Measurements from ENCODE around the gene AURKAIP1.
A peak's percentile ranks its signal among the peaks of the same experiment; 100 is the strongest.
"Not testable (repeated sequence)": the region's sequence is repeated elsewhere in the genome, so short reads cannot be mapped to it uniquely, and the experiment has no call there.

AURKAIP1 gene

DNA sequence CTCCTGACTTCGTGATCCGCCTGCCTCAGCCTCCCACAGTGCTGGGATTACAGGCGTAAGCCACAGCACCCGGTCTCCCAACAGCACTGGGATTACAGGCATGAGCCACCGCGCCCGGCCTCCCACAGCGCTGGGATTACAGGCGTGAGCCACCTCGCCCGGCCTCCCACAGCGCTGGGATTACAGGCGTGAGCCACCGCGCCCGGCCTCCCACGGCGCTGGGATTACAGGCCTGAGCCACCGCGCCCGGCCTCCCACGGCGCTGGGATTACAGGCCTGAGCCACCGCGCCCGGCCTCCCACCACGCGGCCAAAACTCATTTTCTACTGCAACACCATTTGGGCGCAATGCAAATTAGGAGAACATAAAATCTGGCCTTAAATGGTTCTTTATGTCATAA, 10.3 kb upstream of the AURKAIP1 start:
- H2BK5ac ChIP-seq (ENCODE audit: low read length); H4K5ac ChIP-seq (ENCODE audit: low read length); H3K23ac ChIP-seq (ENCODE audit: low read length); H3K79me1 ChIP-seq (ENCODE audit: low read length); H2AK5ac ChIP-seq (ENCODE audit: low read length); H3K9ac ChIP-seq (ENCODE audit: low read length); H3K4ac ChIP-seq (ENCODE audit: low read depth, low read length); H3K4me1 ChIP-seq (ENCODE audit: control insufficient read depth, low read depth, low read length); H3K79me2 ChIP-seq (ENCODE audit: control insufficient read depth, insufficient read depth, low read length); H2BK15ac ChIP-seq (replicated peaks; ENCODE audit: low read depth); H4K8ac ChIP-seq (ENCODE audit: low read depth, low read length); H3K56ac ChIP-seq (ENCODE audit: low read length); H3K4me2 ChIP-seq (ENCODE audit: low read length); H3K18ac ChIP-seq (ENCODE audit: low read length); H2BK120ac ChIP-seq (ENCODE audit: low read depth, low read length); DNase-seq; H3K27ac ChIP-seq (ENCODE audit: low read depth, low read length); H3K27me3 ChIP-seq (ENCODE audit: insufficient read depth, low read length, poor library complexity); H3K4me3 ChIP-seq (ENCODE audit: low read length): not testable (repeated sequence)
- H3K36me3 ChIP-seq (ENCODE audit: control insufficient read depth, insufficient read depth, low read length) = peaks cover 17% of the 10 kb centered on the region
- no CpG with 5 or more reads among the region's 29 CpGs for WGBS (ENCODE audit: extremely low coverage, insufficient coverage, low lambda C conversion rate)

DNA sequence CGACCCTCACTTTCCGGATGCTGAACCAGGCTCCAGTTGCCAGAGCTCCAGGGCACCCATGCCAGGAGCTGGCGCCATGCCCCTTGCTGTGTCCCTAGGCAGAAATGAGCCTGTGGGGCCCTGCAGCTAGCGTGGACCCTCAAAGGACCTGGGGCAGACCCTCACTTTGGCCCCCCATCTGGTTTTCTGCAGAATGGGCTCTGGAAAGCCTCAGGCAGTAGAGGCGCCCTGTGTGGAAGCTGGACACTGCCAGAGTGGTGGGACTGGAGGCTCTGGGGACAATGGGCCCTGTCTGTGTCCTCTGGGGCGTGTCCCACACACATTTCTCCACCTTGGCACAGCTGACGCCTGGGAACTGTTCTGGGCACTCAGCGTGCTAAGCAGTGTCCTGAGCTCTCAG, 6.3 kb upstream of the AURKAIP1 start:
- Histone ChIP-seq H2BK120ac (ENCODE audit: low read depth, low read length) (no peak overlapping the region), H3K23ac (ENCODE audit: low read length) (no peak overlapping the region), H3K79me2 (ENCODE audit: control insufficient read depth, insufficient read depth, low read length) (no peaks in the 10 kb centered on the region), H3K4me1 (ENCODE audit: control insufficient read depth, low read depth, low read length) (no peaks in the 10 kb centered on the region), H2BK5ac (ENCODE audit: low read length) (no peak overlapping the region), H2AK5ac (ENCODE audit: low read length) (no peak overlapping the region), H3K18ac (ENCODE audit: low read length) (no peak overlapping the region), H3K9ac (ENCODE audit: low read length) (no peak overlapping the region), H4K8ac (ENCODE audit: low read depth, low read length) (no peak overlapping the region), H3K27ac (ENCODE audit: low read depth, low read length) (no peak overlapping the region), H2BK15ac (replicated peaks; ENCODE audit: low read depth) (no peak overlapping the region), H3K79me1 (ENCODE audit: low read length) (peaks cover 2% of the 10 kb centered on the region), H3K4ac (ENCODE audit: low read depth, low read length) (no peak overlapping the region), H3K4me3 (ENCODE audit: low read length) (no peak overlapping the region), H3K27me3 (ENCODE audit: insufficient read depth, low read length, poor library complexity) (no peaks in the 10 kb centered on the region), H3K4me2 (ENCODE audit: low read length) (no peak overlapping the region), H3K36me3 (ENCODE audit: control insufficient read depth, insufficient read depth, low read length) (peaks cover 2% of the 10 kb centered on the region), H4K5ac (ENCODE audit: low read length) (no peak overlapping the region), H3K56ac (ENCODE audit: low read length) (no peak overlapping the region)
- no CpG with 5 or more reads among the region's 8 CpGs for WGBS (ENCODE audit: extremely low coverage, insufficient coverage, low lambda C conversion rate)
- DNase-seq = no peak

DNA sequence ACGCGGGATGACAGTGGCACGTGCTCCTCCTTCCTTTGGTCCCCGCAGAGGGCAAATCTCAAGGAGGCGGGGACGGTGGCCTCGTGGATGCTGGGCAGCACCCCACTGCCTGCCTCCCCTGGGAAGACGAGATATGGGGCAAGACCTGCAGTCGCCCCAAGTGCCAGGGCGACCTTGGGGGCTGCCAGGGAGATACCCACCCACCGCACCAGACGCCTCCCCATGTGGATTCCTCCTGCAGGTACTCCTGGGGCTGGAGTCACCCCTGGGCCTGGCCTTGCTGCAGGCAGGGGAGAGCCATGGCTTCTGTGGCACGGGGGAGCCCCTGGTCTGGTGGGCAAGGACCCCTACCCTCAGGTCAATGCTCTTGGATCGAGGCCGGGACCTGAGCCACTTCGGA, 5.9 kb upstream of the AURKAIP1 start:
- Histone ChIP-seq H4K5ac (ENCODE audit: low read length) (no peak overlapping the region), H3K79me1 (ENCODE audit: low read length) (peaks cover 2% of the 10 kb centered on the region), H3K18ac (ENCODE audit: low read length) (no peak overlapping the region), H4K8ac (ENCODE audit: low read depth, low read length) (no peak overlapping the region), H2AK5ac (ENCODE audit: low read length) (no peak overlapping the region), H3K4me2 (ENCODE audit: low read length) (no peak overlapping the region), H2BK5ac (ENCODE audit: low read length) (no peak overlapping the region), H3K23ac (ENCODE audit: low read length) (no peak overlapping the region), H2BK120ac (ENCODE audit: low read depth, low read length) (no peak overlapping the region), H3K56ac (ENCODE audit: low read length) (no peak overlapping the region), H3K4ac (ENCODE audit: low read depth, low read length) (no peak overlapping the region), H3K27me3 (ENCODE audit: insufficient read depth, low read length, poor library complexity) (no peaks in the 10 kb centered on the region), H3K9ac (ENCODE audit: low read length) (no peak overlapping the region), H3K79me2 (ENCODE audit: control insufficient read depth, insufficient read depth, low read length) (no peaks in the 10 kb centered on the region), H2BK15ac (replicated peaks; ENCODE audit: low read depth) (no peak overlapping the region), H3K4me1 (ENCODE audit: control insufficient read depth, low read depth, low read length) (no peaks in the 10 kb centered on the region), H3K27ac (ENCODE audit: low read depth, low read length) (no peak overlapping the region), H3K36me3 (ENCODE audit: control insufficient read depth, insufficient read depth, low read length) (no peaks in the 10 kb centered on the region), H3K4me3 (ENCODE audit: low read length) (no peak overlapping the region)
- WGBS (ENCODE audit: extremely low coverage, insufficient coverage, low lambda C conversion rate) = no CpG with 5 or more reads among the region's 16 CpGs
- DNase-seq = no peak

DNA sequence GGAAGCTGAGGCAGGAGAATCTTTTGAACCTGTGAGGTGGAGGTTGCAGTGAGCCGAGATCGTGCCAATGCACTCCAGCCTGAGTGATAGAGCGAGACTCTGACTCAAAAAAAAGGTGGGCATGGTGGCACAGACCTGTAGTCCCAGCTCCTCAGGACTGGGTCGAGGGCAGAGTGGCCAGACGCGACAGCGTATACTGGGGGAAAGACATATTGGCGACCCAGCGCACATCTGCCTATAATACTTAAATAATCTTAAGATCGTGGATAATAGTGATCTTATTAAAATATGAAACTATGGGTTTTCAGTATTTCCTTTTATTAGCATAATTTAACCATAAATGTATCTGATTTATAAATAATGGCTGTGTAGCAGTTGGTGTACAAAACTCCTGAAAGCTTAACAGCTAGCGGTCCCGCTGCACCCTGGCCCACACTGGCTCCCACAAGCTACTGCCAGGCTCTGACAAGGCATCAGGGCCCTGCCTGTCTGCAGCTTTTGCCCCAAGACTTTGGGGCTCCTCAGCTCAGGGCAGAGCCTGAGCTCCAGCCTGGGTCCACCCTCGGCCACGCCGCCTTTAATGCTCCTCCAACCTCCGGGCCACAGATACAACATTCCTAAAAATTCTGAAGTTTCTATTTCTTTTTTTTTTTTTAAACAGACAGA, 2.7 kb upstream of the AURKAIP1 start:
- Histone ChIP-seq H2BK120ac (ENCODE audit: low read depth, low read length) (no peak overlapping the region), H3K23ac (ENCODE audit: low read length) (no peak overlapping the region), H3K36me3 (ENCODE audit: control insufficient read depth, insufficient read depth, low read length) (no peaks in the 10 kb centered on the region), H2BK5ac (ENCODE audit: low read length) (no peak overlapping the region), H3K4ac (ENCODE audit: low read depth, low read length) (no peak overlapping the region), H3K4me3 (ENCODE audit: low read length) (no peak overlapping the region), H4K5ac (ENCODE audit: low read length) (no peak overlapping the region), H3K18ac (ENCODE audit: low read length) (no peak overlapping the region), H3K27me3 (ENCODE audit: insufficient read depth, low read length, poor library complexity) (no peaks in the 10 kb centered on the region), H3K79me1 (ENCODE audit: low read length) (peaks cover 9% of the 10 kb centered on the region), H3K4me1 (ENCODE audit: control insufficient read depth, low read depth, low read length) (no peaks in the 10 kb centered on the region), H2AK5ac (ENCODE audit: low read length) (no peak overlapping the region), H3K4me2 (ENCODE audit: low read length) (no peak overlapping the region), H3K27ac (ENCODE audit: low read depth, low read length) (no peak overlapping the region), H3K9ac (ENCODE audit: low read length) (no peak overlapping the region), H3K79me2 (ENCODE audit: control insufficient read depth, insufficient read depth, low read length) (peaks cover 10% of the 10 kb centered on the region), H2BK15ac (replicated peaks; ENCODE audit: low read depth) (no peak overlapping the region), H4K8ac (ENCODE audit: low read depth, low read length) (no peak overlapping the region), H3K56ac (ENCODE audit: low read length) (no peak overlapping the region)
- WGBS (ENCODE audit: extremely low coverage, insufficient coverage, low lambda C conversion rate) = no CpG with 5 or more reads among the region's 16 CpGs
- no peak for DNase-seq

DNA sequence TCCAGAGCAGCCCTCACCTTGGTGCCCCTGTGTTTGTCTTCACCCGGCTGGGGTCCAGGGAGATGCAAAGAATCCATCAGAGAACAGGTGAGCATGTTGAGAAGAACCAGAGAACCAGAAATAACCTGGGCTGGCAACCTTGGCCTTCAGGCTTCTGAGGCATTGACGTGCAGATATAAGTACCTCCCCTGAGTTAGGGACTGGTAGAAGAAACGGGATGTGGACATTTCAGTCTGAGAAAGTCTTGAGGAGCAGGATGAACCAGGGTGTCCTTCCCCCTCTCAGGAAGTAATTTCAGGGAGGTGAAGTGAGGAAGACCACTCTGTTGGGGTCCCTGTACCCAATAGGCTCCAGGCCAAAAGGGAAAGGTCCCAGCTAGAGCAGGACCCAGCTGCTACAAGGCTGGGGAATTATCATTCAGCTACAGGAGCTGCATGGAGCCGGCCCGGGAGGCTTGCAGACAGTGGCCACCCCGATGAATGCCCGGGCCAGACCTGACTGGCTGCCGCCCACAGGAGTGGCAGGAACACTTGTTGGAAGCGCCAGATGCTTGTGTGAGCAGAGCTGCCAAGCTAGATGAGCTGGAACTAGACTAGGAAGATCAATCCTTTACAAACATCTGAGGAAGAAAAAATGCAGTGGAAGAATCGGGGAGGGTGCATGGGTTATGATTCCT, 1.7 kb upstream of the AURKAIP1 start:
- Histone ChIP-seq H3K36me3 (ENCODE audit: control insufficient read depth, insufficient read depth, low read length) (no peaks in the 10 kb centered on the region), H3K27me3 (ENCODE audit: insufficient read depth, low read length, poor library complexity) (no peaks in the 10 kb centered on the region), H2AK5ac (ENCODE audit: low read length) (no peak overlapping the region), H3K4ac (ENCODE audit: low read depth, low read length) (no peak overlapping the region), H2BK120ac (ENCODE audit: low read depth, low read length) (no peak overlapping the region), H3K4me1 (ENCODE audit: control insufficient read depth, low read depth, low read length) (no peaks in the 10 kb centered on the region), H2BK5ac (ENCODE audit: low read length) (no peak overlapping the region), H4K5ac (ENCODE audit: low read length) (no peak overlapping the region), H3K79me1 (ENCODE audit: low read length) (peaks cover 8% of the 10 kb centered on the region), H3K56ac (ENCODE audit: low read length) (no peak overlapping the region), H4K8ac (ENCODE audit: low read depth, low read length) (no peak overlapping the region), H3K27ac (ENCODE audit: low read depth, low read length) (no peak overlapping the region), H3K79me2 (ENCODE audit: control insufficient read depth, insufficient read depth, low read length) (peaks cover 10% of the 10 kb centered on the region), H3K23ac (ENCODE audit: low read length) (no peak overlapping the region), H2BK15ac (replicated peaks; ENCODE audit: low read depth) (no peak overlapping the region), H3K4me2 (ENCODE audit: low read length) (no peak overlapping the region), H3K18ac (ENCODE audit: low read length) (no peak overlapping the region), H3K9ac (ENCODE audit: low read length) (no peak overlapping the region), H3K4me3 (ENCODE audit: low read length) (no peak overlapping the region)
- no CpG with 5 or more reads among the region's 10 CpGs for WGBS (ENCODE audit: extremely low coverage, insufficient coverage, low lambda C conversion rate)
- DNase-seq = no peak

DNA sequence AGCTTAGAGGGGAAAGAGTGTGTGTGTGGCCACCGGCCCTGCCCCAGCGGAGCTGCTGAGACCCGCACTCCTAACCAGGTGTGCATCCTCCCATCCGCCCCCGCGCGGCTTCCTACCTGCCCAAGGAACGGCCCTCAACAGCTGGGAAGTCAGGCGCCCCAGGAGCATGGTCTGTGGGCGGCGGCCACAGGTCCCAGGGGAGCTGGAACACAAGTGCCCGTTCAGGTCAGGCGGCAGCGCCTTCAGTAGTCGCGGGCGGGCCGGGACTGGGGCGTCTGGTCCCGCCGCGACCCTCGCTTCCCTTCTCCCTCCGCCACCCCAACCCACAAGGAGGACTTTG, 448 bp downstream of the AURKAIP1 start:
- peak overlapping the region; percentile 92 for H4K8ac ChIP-seq (ENCODE audit: low read depth, low read length)
- H3K27me3 ChIP-seq (ENCODE audit: insufficient read depth, low read length, poor library complexity) = no peaks in the 10 kb centered on the region
- no peaks in the 10 kb centered on the region for H3K36me3 ChIP-seq (ENCODE audit: control insufficient read depth, insufficient read depth, low read length)
- no peak for DNase-seq
- H3K18ac ChIP-seq (ENCODE audit: low read length) = no peak overlapping the region
- H3K79me1 ChIP-seq (ENCODE audit: low read length) = peaks cover 7% of the 10 kb centered on the region
- H3K4me2 ChIP-seq (ENCODE audit: low read length) = peak overlapping the region; percentile 83
- peak overlapping the region; percentile 82 for H3K27ac ChIP-seq (ENCODE audit: low read depth, low read length)
- peak overlapping the region; percentile 95 for H3K56ac ChIP-seq (ENCODE audit: low read length)
- no peak overlapping the region for H2AK5ac ChIP-seq (ENCODE audit: low read length)
- H2BK120ac ChIP-seq (ENCODE audit: low read depth, low read length) = no peak overlapping the region
- H3K9ac ChIP-seq (ENCODE audit: low read length) = peak overlapping the region; percentile 95
- H3K4me3 ChIP-seq (ENCODE audit: low read length) = peak overlapping the region; percentile 94
- no CpG with 5 or more reads among the region's 24 CpGs for WGBS (ENCODE audit: extremely low coverage, insufficient coverage, low lambda C conversion rate)
- no peak overlapping the region for H2BK5ac ChIP-seq (ENCODE audit: low read length)
- H3K23ac ChIP-seq (ENCODE audit: low read length) = peak overlapping the region; percentile 48
- peak overlapping the region; percentile 36 for H3K4ac ChIP-seq (ENCODE audit: low read depth, low read length)
- no peak overlapping the region for H2BK15ac ChIP-seq (replicated peaks; ENCODE audit: low read depth)
- no peaks in the 10 kb centered on the region for H3K4me1 ChIP-seq (ENCODE audit: control insufficient read depth, low read depth, low read length)
- peaks cover 10% of the 10 kb centered on the region for H3K79me2 ChIP-seq (ENCODE audit: control insufficient read depth, insufficient read depth, low read length)
- H4K5ac ChIP-seq (ENCODE audit: low read length) = no peak overlapping the region
